NCI-H82 (cell line): ENCODE measurements around the gene HHAT.

Source experiments
- DNase-seq: peaks from one replicate; lab custom pipeline; 2025; lab: John Stamatoyannopoulos, UW

Gene HHAT

GRCh38 chr1:210483821-210484220 lies 155.1 kb downstream of the HHAT start:
- DNase-seq = no peak

- no peak for DNase-seq
Observed at GRCh38 chr1:210487021-210487420, 158.3 kb downstream of the HHAT start.

GRCh38 chr1:210489491-210489890 lies 160.8 kb downstream of the HHAT start:
- DNase-seq = peak; percentile 79

GRCh38 chr1:210490781-210491180 lies 162.1 kb downstream of the HHAT start:
- no peak for DNase-seq

- DNase-seq = no peak
Observed at GRCh38 chr1:210496063-210496462, 167.4 kb downstream of the HHAT start.

GRCh38 chr1:210499956-210500355 lies 171.3 kb downstream of the HHAT start:
- no peak for DNase-seq

GRCh38 chr1:210500831-210501230 lies 172.1 kb downstream of the HHAT start:
- no peak for DNase-seq

GRCh38 chr1:210504286-210504685 lies 175.6 kb downstream of the HHAT start:
- no peak for DNase-seq

GRCh38 chr1:210505601-210506496 lies 177.1 kb downstream of the HHAT start:
- DNase-seq = no peak

GRCh38 chr1:210506689-210507088 lies 178.0 kb downstream of the HHAT start:
- DNase-seq = no peak

- peak; percentile 98 for DNase-seq
Observed at GRCh38 chr1:210516092-210516656, 187.5 kb downstream of the HHAT start.

GRCh38 chr1:210516697-210517459 lies 188.2 kb downstream of the HHAT start:
- DNase-seq = peak; percentile 65

GRCh38 chr1:210523830-210524229 lies 195.1 kb downstream of the HHAT start:
- DNase-seq = no peak

GRCh38 chr1:210525716-210526454 lies 197.2 kb downstream of the HHAT start:
- no peak for DNase-seq

GRCh38 chr1:210527091-210527490 lies 198.4 kb downstream of the HHAT start:
- peak; percentile 55 for DNase-seq

- DNase-seq = no peak
Observed at GRCh38 chr1:210531475-210532222, 202.9 kb downstream of the HHAT start.

- DNase-seq = no peak
Observed at GRCh38 chr1:210532223-210532598, 203.5 kb downstream of the HHAT start.

- peak; percentile 52 for DNase-seq
Observed at GRCh38 chr1:210535761-210536160, 207.1 kb downstream of the HHAT start.

- peak; percentile 48 for DNase-seq
Observed at GRCh38 chr1:210536254-210536961, 207.7 kb downstream of the HHAT start.

GRCh38 chr1:210540288-210540687 lies 211.6 kb downstream of the HHAT start:
- DNase-seq = no peak
